Trophoblast cell (in vitro differentiated cells and primary cell): ENCODE measurements around the gene SERP2.
A peak's percentile ranks its signal among the peaks of the same experiment; 100 is the strongest.

ENCODE experiments used
- DNase-seq, 2 donors: peaks; one replicate each; pipeline ENCODE4 v3.0.0-alpha.2; 2016
- H2AFZ ChIP-seq: 2 replicates; pipeline ENCODE4 v1.6.1; 2013; ENCODE audit warnings: low read length, moderate library complexity, mild to moderate bottlenecking; ENCODE audit not compliant: insufficient read depth, poor library complexity
- H2AK5ac ChIP-seq: 2 replicates; pipeline ENCODE4 v1.6.1; 2013; ENCODE audit warnings: mild to moderate bottlenecking, low read length
- H2BK120ac ChIP-seq: 2 replicates; pipeline ENCODE4 v1.6.1; 2013; ENCODE audit warnings: low read length, mild to moderate bottlenecking, moderate library complexity; ENCODE audit not compliant: insufficient read depth, poor library complexity
- H2BK12ac ChIP-seq: 2 replicates; pipeline ENCODE4 v1.6.1; 2013; ENCODE audit warnings: mild to moderate bottlenecking, low read length, moderate library complexity
- H2BK5ac ChIP-seq: 2 replicates; pipeline ENCODE4 v1.6.1; 2013; ENCODE audit warnings: low read length, low read depth, moderate library complexity, mild to moderate bottlenecking; ENCODE audit not compliant: poor library complexity
- H3K14ac ChIP-seq: 2 replicates; pipeline ENCODE4 v1.6.1; 2013; ENCODE audit warnings: mild to moderate bottlenecking, low read length
- H3K18ac ChIP-seq: 2 replicates; pipeline ENCODE4 v1.6.1; 2013; ENCODE audit warnings: mild to moderate bottlenecking, low read length
- H3K23ac ChIP-seq: 2 replicates; pipeline ENCODE4 v1.6.1; 2013; ENCODE audit warnings: low read length
- H3K27ac ChIP-seq: 2 replicates; pipeline ENCODE4 v1.5.1; 2013; ENCODE audit warnings: low read depth, mild to moderate bottlenecking, inconsistent platforms, low read length, moderate library complexity
- H3K27me3 ChIP-seq: 2 replicates; pipeline ENCODE4 v1.6.1; 2013; ENCODE audit warnings: inconsistent platforms, mild to moderate bottlenecking, low read length, moderate library complexity; ENCODE audit not compliant: insufficient read depth
- H3K36me3 ChIP-seq, 2 experiments: 1 replicate in 1 of 2; 2 replicates in 1 of 2; pipeline ENCODE4 v1.6.1; 2013; ENCODE audit warnings: low read length in 2 of 2, mild to moderate bottlenecking in 2 of 2, moderate library complexity in 1 of 2; ENCODE audit not compliant: insufficient read depth in 2 of 2, control insufficient read depth in 1 of 2
- H3K4ac ChIP-seq: 2 replicates; pipeline ENCODE4 v1.6.1; 2013; ENCODE audit warnings: low read depth, mild to moderate bottlenecking, low read length, moderate library complexity
- H3K4me1 ChIP-seq, 2 experiments: 1 replicate in 1 of 2; 2 replicates in 1 of 2; pipeline ENCODE4 v1.6.1; 2013; ENCODE audit warnings: low read length in 2 of 2, mild to moderate bottlenecking in 2 of 2, moderate library complexity in 1 of 2; ENCODE audit not compliant: insufficient read depth in 2 of 2, control insufficient read depth in 1 of 2
- H3K4me2 ChIP-seq: 2 replicates; pipeline ENCODE4 v1.6.1; 2013; ENCODE audit warnings: inconsistent platforms, mild to moderate bottlenecking, low read length, moderate library complexity
- H3K4me3 ChIP-seq: 2 replicates; pipeline ENCODE4 v1.5.1; 2013; ENCODE audit warnings: mild to moderate bottlenecking, low read depth, low read length, inconsistent platforms
- H3K79me1 ChIP-seq: one replicate; pipeline ENCODE4 v1.6.1; 2013; ENCODE audit warnings: low read length
- H3K79me2 ChIP-seq: 2 replicates; pipeline ENCODE4 v1.6.1; 2013; ENCODE audit warnings: low read length, mild to moderate bottlenecking; ENCODE audit not compliant: control insufficient read depth, insufficient read depth, poor library complexity
- H3K9ac ChIP-seq: 2 replicates; pipeline ENCODE4 v1.6.1; 2013; ENCODE audit warnings: mild to moderate bottlenecking, low read length
- H3K9me3 ChIP-seq: 2 replicates; pipeline ENCODE4 v1.6.1; 2013; ENCODE audit warnings: low read depth, mild to moderate bottlenecking, control low read depth, inconsistent platforms, low read length; ENCODE audit not compliant: insufficient read depth
- H4K12ac ChIP-seq: 2 replicates; pipeline ENCODE4 v1.6.1; 2013; ENCODE audit warnings: low read depth, mild to moderate bottlenecking, low read length, moderate library complexity
- H4K8ac ChIP-seq: 2 replicates; pipeline ENCODE4 v1.6.1; 2013; ENCODE audit warnings: low read depth, mild to moderate bottlenecking, low read length, moderate library complexity
- H4K91ac ChIP-seq: one replicate; pipeline ENCODE4 v1.6.1; 2013; ENCODE audit warnings: low read depth, mild to moderate bottlenecking, low read length, moderate library complexity
- WGBS: extraction: QIAGEN DNeasy Blood & Tissue Kit; methylation state at CpG from one replicate; pipeline ENCODE4 v1.1.7; 2013; ENCODE audit warnings: missing lambda C conversion rate; ENCODE audit not compliant: insufficient read length, insufficient coverage; ENCODE audit errors: extremely low coverage; 5-methylcytosine and 5-hydroxymethylcytosine counted together

SERP2 gene

DNA sequence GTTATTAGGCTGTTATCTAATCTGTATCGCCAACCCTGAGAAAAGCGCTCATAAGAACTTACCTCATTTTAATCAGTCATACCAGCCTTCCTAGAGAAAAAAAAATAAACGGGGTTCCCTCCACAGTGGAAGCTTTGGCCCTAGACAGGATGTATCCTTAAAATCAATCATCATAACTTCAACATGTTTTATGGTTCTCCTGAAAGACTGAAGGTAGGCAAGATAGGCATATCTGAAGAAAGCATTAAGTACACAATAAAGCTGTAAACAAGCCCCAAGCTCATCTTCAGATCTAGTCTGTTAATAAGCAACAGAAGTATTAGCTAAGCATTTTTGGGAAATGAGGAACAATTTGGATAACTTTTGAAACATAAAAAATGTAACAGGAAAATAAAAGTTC, 18.7 kb upstream of the SERP2 start:
- Histone ChIP-seq H3K4me2 (no peak overlapping the region), H2AFZ (no peak overlapping the region), H3K27ac (no peak overlapping the region), H2BK120ac (no peak overlapping the region), H3K27me3 (no peaks in the 10 kb centered on the region), H3K18ac (no peak overlapping the region), H3K79me1 (peaks cover 9% of the 10 kb centered on the region), H3K4ac (no peak overlapping the region), H2BK12ac (no peak overlapping the region), H4K91ac (no peak overlapping the region), H3K23ac (no peak overlapping the region), H3K36me3 (no peaks in the 10 kb centered on the region), H3K14ac (no peak overlapping the region), H4K8ac (no peak overlapping the region), H3K4me3 (no peak overlapping the region), H3K4me1 (peaks cover 13% of the 10 kb centered on the region in 2 experiments), H2AK5ac (no peak overlapping the region), H3K9ac (no peak overlapping the region), H2BK5ac (no peak overlapping the region), H4K12ac (no peak overlapping the region), H3K9me3 (no peaks in the 10 kb centered on the region), H3K79me2 (peaks cover 2% of the 10 kb centered on the region)
- DNase-seq, result peak in 1 of 2 donors; percentile 48
- WGBS, result no CpG with 5 or more reads among the region's 3 CpGs

DNA sequence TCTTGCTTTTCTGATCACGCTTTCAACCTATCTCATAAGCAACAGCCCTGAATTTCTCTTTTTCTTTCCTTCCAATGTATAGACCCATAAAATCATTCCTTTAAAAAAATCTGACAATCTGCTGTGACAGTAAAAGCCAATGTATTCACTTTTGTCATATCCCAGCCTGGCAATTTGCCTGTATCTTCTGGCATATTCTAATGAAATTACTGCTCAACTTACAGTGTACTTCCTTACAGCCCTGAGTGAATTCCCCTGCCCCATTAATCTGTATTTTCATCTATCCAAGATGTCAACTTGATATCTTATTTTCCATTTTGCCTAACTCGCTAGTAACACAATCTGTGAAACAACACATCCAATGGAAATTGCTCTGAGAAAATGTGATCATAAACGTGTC, 18.0 kb upstream of the SERP2 start:
- Histone ChIP-seq H3K27me3 (no peaks in the 10 kb centered on the region), H2BK12ac (no peak overlapping the region), H3K9ac (no peak overlapping the region), H2BK120ac (no peak overlapping the region), H3K36me3 (no peaks in the 10 kb centered on the region), H2AK5ac (no peak overlapping the region), H3K18ac (no peak overlapping the region), H3K14ac (no peak overlapping the region), H3K23ac (no peak overlapping the region), H3K4me3 (no peak overlapping the region), H3K27ac (no peak overlapping the region), H4K12ac (no peak overlapping the region), H3K4ac (no peak overlapping the region), H3K4me2 (no peak overlapping the region), H3K9me3 (no peaks in the 10 kb centered on the region), H2AFZ (no peak overlapping the region), H3K4me1 (peaks cover 13% of the 10 kb centered on the region in 2 experiments), H4K8ac (no peak overlapping the region), H2BK5ac (no peak overlapping the region), H4K91ac (no peak overlapping the region), H3K79me2 (no peaks in the 10 kb centered on the region), H3K79me1 (peaks cover 6% of the 10 kb centered on the region)
- no peak for DNase-seq
- no CpG with 5 or more reads among the region's 3 CpGs for WGBS

DNA sequence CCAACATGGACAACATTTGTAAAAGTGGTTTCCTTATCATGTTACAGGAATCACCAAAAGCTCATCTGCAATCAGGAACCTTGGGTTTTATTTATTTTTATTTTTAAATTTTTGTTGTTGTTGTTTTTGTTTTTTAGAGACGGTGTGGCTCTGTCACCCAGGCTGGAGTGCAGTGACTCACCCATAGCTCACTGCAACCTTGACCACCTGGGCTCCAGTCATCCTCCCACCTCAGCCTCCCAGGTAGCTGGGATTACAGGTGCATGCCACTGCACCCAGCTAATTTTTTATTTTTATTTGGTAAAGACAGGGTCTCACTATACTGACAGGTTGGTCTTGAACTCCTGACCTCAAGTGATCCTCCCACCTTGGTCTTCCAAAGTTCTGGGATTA, 13.6 kb upstream of the SERP2 start:
- no peak overlapping the region for H3K9ac ChIP-seq
- H3K36me3 ChIP-seq, result no peaks in the 10 kb centered on the region
- H3K4me1 ChIP-seq, result peaks cover 19 to 22% of the 10 kb centered on the region in 2 experiments
- H2AK5ac ChIP-seq, result no peak overlapping the region
- no peak overlapping the region for H3K18ac ChIP-seq
- H3K9me3 ChIP-seq, result no peaks in the 10 kb centered on the region
- H3K14ac ChIP-seq, result no peak overlapping the region
- no peak overlapping the region for H3K23ac ChIP-seq
- H4K12ac ChIP-seq, result no peak overlapping the region
- no peaks in the 10 kb centered on the region for H3K79me2 ChIP-seq
- no CpG with 5 or more reads among the region's 1 CpG for WGBS
- peaks cover 11% of the 10 kb centered on the region for H3K79me1 ChIP-seq
- no peaks in the 10 kb centered on the region for H3K27me3 ChIP-seq
- H2BK120ac ChIP-seq, result no peak overlapping the region
- no peak overlapping the region for H4K8ac ChIP-seq
- no peak overlapping the region for H3K27ac ChIP-seq
- H2BK12ac ChIP-seq, result no peak overlapping the region
- H4K91ac ChIP-seq, result no peak overlapping the region
- no peak overlapping the region for H3K4me3 ChIP-seq
- H2BK5ac ChIP-seq, result no peak overlapping the region
- H3K4ac ChIP-seq, result no peak overlapping the region
- DNase-seq, result peak in 1 of 2 donors; percentile 38
- no peak overlapping the region for H3K4me2 ChIP-seq
- no peak overlapping the region for H2AFZ ChIP-seq

DNA sequence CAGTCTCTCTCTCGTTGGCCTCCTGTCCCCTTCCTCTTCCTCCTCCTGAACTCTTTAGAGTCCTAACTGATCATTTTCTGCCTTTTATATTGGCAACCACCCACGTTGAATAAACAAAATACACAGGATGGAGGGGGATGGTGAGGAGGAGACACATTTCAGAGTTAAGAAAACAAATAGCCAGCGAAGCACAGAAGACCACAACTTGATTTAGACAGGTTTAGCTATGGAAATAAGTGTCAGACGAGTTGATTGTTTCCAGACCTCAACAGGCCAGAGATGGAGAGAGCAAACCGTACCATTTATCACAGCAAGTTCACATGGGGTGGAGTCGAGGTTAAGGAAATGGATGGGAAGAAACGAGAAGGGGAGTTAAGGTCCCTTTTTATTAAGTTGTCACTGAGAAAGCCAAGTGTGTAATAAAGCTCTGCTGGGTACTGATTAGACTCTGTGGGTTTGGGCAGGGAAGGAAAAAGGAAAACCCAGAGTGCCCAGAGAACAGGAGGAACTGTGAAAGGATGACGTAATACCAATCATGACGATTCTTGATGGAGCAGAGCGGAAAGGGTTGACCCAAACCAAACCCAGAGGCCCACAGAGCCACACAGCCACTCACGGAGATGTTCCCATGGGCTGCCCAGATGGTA, 11.1 kb upstream of the SERP2 start:
- Histone ChIP-seq H4K8ac (peak overlapping the region; percentile 9), H3K9me3 (no peaks in the 10 kb centered on the region), H2AK5ac (peak overlapping the region; percentile 87), H4K91ac (peak overlapping the region; percentile 63), H3K27me3 (no peaks in the 10 kb centered on the region), H2BK12ac (peak overlapping the region; percentile 98), H3K9ac (no peak overlapping the region), H3K79me2 (no peaks in the 10 kb centered on the region), H3K23ac (no peak overlapping the region), H3K4me1 (peaks cover 19 to 25% of the 10 kb centered on the region in 2 experiments), H3K79me1 (peaks cover 11% of the 10 kb centered on the region), H3K14ac (peak overlapping the region; percentile 67), H2BK5ac (peak overlapping the region; percentile 12), H3K27ac (peak overlapping the region; percentile 52), H3K4me3 (no peak overlapping the region), H2AFZ (no peak overlapping the region), H3K18ac (peak overlapping the region; percentile 41), H4K12ac (no peak overlapping the region), H3K4me2 (no peak overlapping the region), H3K36me3 (no peaks in the 10 kb centered on the region), H3K4ac (peak overlapping the region; percentile 29), H2BK120ac (peak overlapping the region; percentile 88)
- WGBS, result no CpG with 5 or more reads among the region's 11 CpGs
- DNase-seq, result no peak
